ENCODE results near the gene SVOP. TPM values are rescaled to one million over a fixed set of nuclear protein-coding genes. Genes with fewer than 3 reads are reported as not detected.

SVOP gene
- total RNA-seq, 1 donor from 2014 or later: not detected

Other genes starting within 250 kb of the SVOP start
- 14.2 and 23.1 TPM in 2 replicates for gene SSH1, start 163.5 kb downstream of the SVOP start, total RNA-seq
- not detected in 2 replicates for gene DAO, start 141.0 kb downstream of the SVOP start, total RNA-seq
- 5.4 and 6.7 TPM in 2 replicates for gene USP30, start 31.5 kb upstream of the SVOP start, total RNA-seq
- gene ALKBH2, start 72.4 kb upstream of the SVOP start, total RNA-seq: 4.3 and 5.5 TPM in 2 replicates
- 21.8 and 24.7 TPM in 2 replicates for gene UNG, start 76.5 kb upstream of the SVOP start, total RNA-seq
- gene ACACB, start 95.5 kb upstream of the SVOP start, total RNA-seq: 1.7 and 6.8 TPM in 2 replicates

All from dermis microvascular lymphatic vessel endothelial cell (primary cell).